ENCODE results near the gene PRKD2.

Gene PRKD2

DNA sequence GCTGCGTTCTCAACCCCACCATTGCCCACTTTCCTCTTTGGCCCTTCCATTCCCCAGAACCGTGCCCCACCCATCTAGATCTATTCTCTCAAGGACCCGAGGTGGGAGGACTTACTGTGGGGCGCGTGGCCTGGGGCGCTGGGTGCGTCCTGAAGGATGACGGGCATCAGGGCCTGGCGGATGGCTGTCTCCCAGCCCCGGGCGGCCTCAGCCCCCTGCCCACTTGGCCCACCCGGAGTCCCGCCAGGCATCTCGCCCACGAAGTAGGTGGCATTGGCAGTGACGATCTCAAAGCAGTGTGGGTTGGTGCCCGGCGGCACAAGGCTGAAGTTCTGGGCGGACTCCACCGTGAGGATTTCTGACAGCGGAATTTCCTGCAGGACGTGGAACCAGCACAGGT, 23.2 kb downstream of the PRKD2 start:
- H3K9me3 ChIP-seq (ENCODE audit: low read length), result no peaks in the 10 kb centered on the region
- no peak overlapping the region for H3K9ac ChIP-seq (ENCODE audit: low read length)

DNA sequence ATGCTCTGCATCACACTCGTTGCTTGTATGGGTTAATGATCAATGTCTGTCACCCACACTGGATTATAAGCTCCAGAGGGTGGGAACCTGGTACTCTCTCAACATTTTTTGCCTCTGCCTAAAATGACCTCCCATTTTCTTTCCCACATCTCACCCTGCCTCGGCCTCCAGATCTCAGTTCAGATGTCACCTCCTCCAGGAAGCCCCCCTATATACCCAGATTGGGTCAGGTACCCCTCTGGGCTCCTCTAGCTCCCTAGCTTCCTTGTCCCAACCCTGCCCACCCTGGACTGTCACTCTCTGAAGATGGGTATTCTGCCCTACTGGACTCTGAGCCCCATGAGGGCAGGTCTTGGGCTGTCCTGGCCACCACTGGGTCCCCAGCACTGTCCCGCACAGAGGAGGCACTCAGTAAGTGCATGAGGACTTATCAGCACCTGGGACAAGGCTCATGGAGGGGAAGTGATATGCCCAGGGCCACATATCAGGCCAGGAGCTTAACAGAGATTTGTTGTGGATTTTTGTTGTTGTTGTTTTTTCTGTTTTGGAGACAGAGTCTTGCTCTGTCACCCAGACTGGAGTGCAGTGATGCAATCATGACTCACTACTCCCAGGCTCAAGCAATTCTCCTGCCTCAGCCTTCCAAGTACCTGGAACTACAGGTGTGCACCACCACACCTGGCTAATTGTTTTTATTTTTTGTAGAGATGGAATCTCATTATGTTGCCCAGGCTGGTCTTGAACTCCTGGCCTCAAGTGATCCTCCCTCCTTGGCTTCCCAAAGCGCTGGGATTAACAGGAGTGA, 23.8 kb downstream of the PRKD2 start:
- no peak overlapping the region for H3K9ac ChIP-seq (ENCODE audit: low read length)
- no peak overlapping the region for H3K27ac ChIP-seq (ENCODE audit: low read depth, low read length)
- H3K4me1 ChIP-seq (ENCODE audit: insufficient read depth, low read length), result peaks cover 6% of the 10 kb centered on the region
- no peaks in the 10 kb centered on the region for H3K27me3 ChIP-seq (ENCODE audit: control insufficient read depth in 1 of 2, insufficient read depth in 2 of 2, low read length in 2 of 2)
- H3K9me3 ChIP-seq (ENCODE audit: low read length), result no peaks in the 10 kb centered on the region
- H3K4me3 ChIP-seq (ENCODE audit: low read depth in 1 of 2, low read length in 2 of 2), result no peak overlapping the region
- peaks cover 66% of the 10 kb centered on the region for H3K36me3 ChIP-seq (ENCODE audit: insufficient read depth, low read length)

More for the DNA sequence above, 23.2 kb downstream of the PRKD2 start:
- Histone ChIP-seq H3K27me3 (ENCODE audit: control insufficient read depth in 1 of 2, insufficient read depth in 2 of 2, low read length in 2 of 2) (no peaks in the 10 kb centered on the region), H3K4me1 (ENCODE audit: insufficient read depth, low read length) (peaks cover 6% of the 10 kb centered on the region), H3K27ac (ENCODE audit: low read depth, low read length) (no peak overlapping the region), H3K4me3 (ENCODE audit: low read depth in 1 of 2, low read length in 2 of 2) (no peak overlapping the region), H3K36me3 (ENCODE audit: insufficient read depth, low read length) (peaks cover 71% of the 10 kb centered on the region)

GRCh38 chr19:46691948-46692347, 25.0 kb downstream of the PRKD2 start:
- peaks cover 1% of the 10 kb centered on the region for H3K4me1 ChIP-seq (ENCODE audit: insufficient read depth, low read length)
- peaks cover 75% of the 10 kb centered on the region for H3K36me3 ChIP-seq (ENCODE audit: insufficient read depth, low read length)
- no peak overlapping the region for H3K9ac ChIP-seq (ENCODE audit: low read length)
- no peaks in the 10 kb centered on the region for H3K9me3 ChIP-seq (ENCODE audit: low read length)
- no peaks in the 10 kb centered on the region for H3K27me3 ChIP-seq (ENCODE audit: control insufficient read depth in 1 of 2, insufficient read depth in 2 of 2, low read length in 2 of 2)
- no peak overlapping the region for H3K27ac ChIP-seq (ENCODE audit: low read depth, low read length)
- no peak overlapping the region for H3K4me3 ChIP-seq (ENCODE audit: low read depth in 1 of 2, low read length in 2 of 2)

DNA sequence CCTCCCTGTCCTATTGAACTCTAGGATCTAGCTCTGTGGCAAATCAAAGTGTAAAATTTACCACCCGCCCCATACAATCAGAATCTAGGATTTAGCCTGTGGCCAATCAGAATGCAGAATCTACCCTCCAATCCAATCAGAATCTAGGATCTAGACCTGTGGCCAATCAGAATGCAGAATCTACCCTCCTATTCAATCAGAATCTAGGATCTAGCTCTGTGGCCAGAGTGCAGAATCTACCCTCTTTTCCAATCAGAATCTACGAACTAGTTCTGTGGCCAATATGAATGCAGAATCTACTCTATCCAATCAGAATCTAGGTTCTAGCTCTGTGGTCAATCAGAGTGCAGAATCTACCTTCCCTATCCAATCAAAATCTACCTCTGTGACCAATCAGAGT, 25.8 kb downstream of the PRKD2 start:
- no peak overlapping the region for H3K9ac ChIP-seq (ENCODE audit: low read length)
- H3K4me3 ChIP-seq (ENCODE audit: low read depth in 1 of 2, low read length in 2 of 2), result no peak overlapping the region
- H3K27me3 ChIP-seq (ENCODE audit: control insufficient read depth in 1 of 2, insufficient read depth in 2 of 2, low read length in 2 of 2), result no peaks in the 10 kb centered on the region
- H3K36me3 ChIP-seq (ENCODE audit: insufficient read depth, low read length), result peaks cover 73% of the 10 kb centered on the region
- no peak overlapping the region for H3K27ac ChIP-seq (ENCODE audit: low read depth, low read length)
- no peaks in the 10 kb centered on the region for H3K9me3 ChIP-seq (ENCODE audit: low read length)
- no peaks in the 10 kb centered on the region for H3K4me1 ChIP-seq (ENCODE audit: insufficient read depth, low read length)

GRCh38 chr19:46689358-46689757, 27.6 kb downstream of the PRKD2 start:
- Histone ChIP-seq H3K4me3 (ENCODE audit: low read depth in 1 of 2, low read length in 2 of 2) (no peak overlapping the region), H3K27me3 (ENCODE audit: control insufficient read depth in 1 of 2, insufficient read depth in 2 of 2, low read length in 2 of 2) (no peaks in the 10 kb centered on the region), H3K27ac (ENCODE audit: low read depth, low read length) (no peak overlapping the region), H3K36me3 (ENCODE audit: insufficient read depth, low read length) (peaks cover 79% of the 10 kb centered on the region), H3K4me1 (ENCODE audit: insufficient read depth, low read length) (no peaks in the 10 kb centered on the region), H3K9ac (ENCODE audit: low read length) (no peak overlapping the region), H3K9me3 (ENCODE audit: low read length) (no peaks in the 10 kb centered on the region)

GRCh38 chr19:46687438-46688145, 29.3 kb downstream of the PRKD2 start:
- no peak overlapping the region for H3K9ac ChIP-seq (ENCODE audit: low read length)
- H3K9me3 ChIP-seq (ENCODE audit: low read length), result no peaks in the 10 kb centered on the region
- no peak overlapping the region for H3K27ac ChIP-seq (ENCODE audit: low read depth, low read length)
- H3K4me1 ChIP-seq (ENCODE audit: insufficient read depth, low read length), result no peaks in the 10 kb centered on the region
- no peaks in the 10 kb centered on the region for H3K27me3 ChIP-seq (ENCODE audit: control insufficient read depth in 1 of 2, insufficient read depth in 2 of 2, low read length in 2 of 2)
- H3K4me3 ChIP-seq (ENCODE audit: low read depth in 1 of 2, low read length in 2 of 2), result no peak overlapping the region
- peaks cover 64% of the 10 kb centered on the region for H3K36me3 ChIP-seq (ENCODE audit: insufficient read depth, low read length)

- no peak overlapping the region for H3K4me3 ChIP-seq (ENCODE audit: low read depth in 1 of 2, low read length in 2 of 2)
- H3K9ac ChIP-seq (ENCODE audit: low read length), result no peak overlapping the region
- H3K36me3 ChIP-seq (ENCODE audit: insufficient read depth, low read length), result peaks cover 44% of the 10 kb centered on the region
- no peaks in the 10 kb centered on the region for H3K27me3 ChIP-seq (ENCODE audit: control insufficient read depth in 1 of 2, insufficient read depth in 2 of 2, low read length in 2 of 2)
- no peak overlapping the region for H3K27ac ChIP-seq (ENCODE audit: low read depth, low read length)
- no peaks in the 10 kb centered on the region for H3K4me1 ChIP-seq (ENCODE audit: insufficient read depth, low read length)
- no peaks in the 10 kb centered on the region for H3K9me3 ChIP-seq (ENCODE audit: low read length)
Observed at GRCh38 chr19:46685189-46685588, 31.7 kb downstream of the PRKD2 start.

- Histone ChIP-seq H3K4me1 (ENCODE audit: insufficient read depth, low read length) (no peaks in the 10 kb centered on the region), H3K9ac (ENCODE audit: low read length) (no peak overlapping the region), H3K4me3 (ENCODE audit: low read depth in 1 of 2, low read length in 2 of 2) (no peak overlapping the region), H3K27ac (ENCODE audit: low read depth, low read length) (no peak overlapping the region), H3K36me3 (ENCODE audit: insufficient read depth, low read length) (peaks cover 46% of the 10 kb centered on the region), H3K27me3 (ENCODE audit: control insufficient read depth in 1 of 2, insufficient read depth in 2 of 2, low read length in 2 of 2) (no peaks in the 10 kb centered on the region), H3K9me3 (ENCODE audit: low read length) (no peaks in the 10 kb centered on the region)
Observed at GRCh38 chr19:46678110-46678732, 38.7 kb downstream of the PRKD2 start.

GRCh38 chr19:46674416-46675178, 42.3 kb downstream of the PRKD2 start:
- H3K9ac ChIP-seq (ENCODE audit: low read length), result no peak overlapping the region
- no peak overlapping the region for H3K4me3 ChIP-seq (ENCODE audit: low read depth in 1 of 2, low read length in 2 of 2)
- no peaks in the 10 kb centered on the region for H3K9me3 ChIP-seq (ENCODE audit: low read length)
- H3K4me1 ChIP-seq (ENCODE audit: insufficient read depth, low read length), result no peaks in the 10 kb centered on the region
- no peaks in the 10 kb centered on the region for H3K27me3 ChIP-seq (ENCODE audit: control insufficient read depth in 1 of 2, insufficient read depth in 2 of 2, low read length in 2 of 2)
- peaks cover 46% of the 10 kb centered on the region for H3K36me3 ChIP-seq (ENCODE audit: insufficient read depth, low read length)
- H3K27ac ChIP-seq (ENCODE audit: low read depth, low read length), result no peak overlapping the region

DNA sequence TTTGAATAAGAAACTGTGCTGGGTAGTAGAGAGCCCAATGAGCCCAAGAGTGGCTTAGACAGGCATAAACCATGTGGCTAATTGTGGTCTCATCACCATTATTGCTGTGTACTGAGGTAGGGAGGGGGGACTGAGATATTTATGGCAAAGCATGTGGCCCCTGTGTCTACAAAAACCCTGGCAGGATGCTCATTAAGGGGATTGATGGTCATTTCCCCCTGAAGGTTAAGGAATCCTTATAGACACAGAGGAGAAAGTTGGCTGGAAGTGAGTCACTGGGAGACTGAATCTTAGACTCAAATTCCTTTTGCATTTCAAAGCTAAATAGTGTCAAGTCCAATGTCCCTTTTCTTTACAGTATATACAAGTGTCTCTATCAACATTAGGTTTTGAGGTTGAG, 46.1 kb downstream of the PRKD2 start:
- Histone ChIP-seq H3K9ac (ENCODE audit: low read length) (no peak overlapping the region), H3K4me3 (ENCODE audit: low read depth in 1 of 2, low read length in 2 of 2) (no peak overlapping the region), H3K36me3 (ENCODE audit: insufficient read depth, low read length) (peaks cover 19% of the 10 kb centered on the region), H3K27me3 (ENCODE audit: control insufficient read depth in 1 of 2, insufficient read depth in 2 of 2, low read length in 2 of 2) (no peaks in the 10 kb centered on the region), H3K27ac (ENCODE audit: low read depth, low read length) (no peak overlapping the region), H3K4me1 (ENCODE audit: insufficient read depth, low read length) (no peaks in the 10 kb centered on the region), H3K9me3 (ENCODE audit: low read length) (no peaks in the 10 kb centered on the region)

- Histone ChIP-seq H3K9me3 (ENCODE audit: low read length) (no peaks in the 10 kb centered on the region), H3K27me3 (ENCODE audit: control insufficient read depth in 1 of 2, insufficient read depth in 2 of 2, low read length in 2 of 2) (no peaks in the 10 kb centered on the region), H3K4me3 (ENCODE audit: low read depth in 1 of 2, low read length in 2 of 2) (no peak overlapping the region)
Observed at GRCh38 chr19:46668662-46669061, 48.3 kb downstream of the PRKD2 start.

More at GRCh38 chr19:46668662-46669061, 48.3 kb downstream of the PRKD2 start:
- Histone ChIP-seq H3K27ac (ENCODE audit: low read depth, low read length) (no peak overlapping the region), H3K36me3 (ENCODE audit: insufficient read depth, low read length) (peaks cover 7% of the 10 kb centered on the region), H3K4me1 (ENCODE audit: insufficient read depth, low read length) (no peaks in the 10 kb centered on the region), H3K9ac (ENCODE audit: low read length) (no peak overlapping the region)
